H9 (cell line): ENCODE measurements around the gene FAM3B. TPM values are rescaled to one million over a fixed set of nuclear protein-coding genes. Genes with fewer than 3 reads are reported as not detected.
"Not testable (repeated sequence)": the region's sequence is repeated elsewhere in the genome, so short reads cannot be mapped to it uniquely, and the experiment has no call there.

Source experiments
- DNase-seq: peaks from one replicate; pipeline ENCODE4 v3.0.0-alpha.2; 2017
- H2AFZ ChIP-seq: one replicate; pipeline ENCODE4 v1.6.1; 2013; ENCODE audit warnings: mild to moderate bottlenecking, low read length, control low read depth, moderate library complexity
- H2AK5ac ChIP-seq: 2 replicates; pipeline ENCODE4 v1.6.1; 2013; ENCODE audit warnings: low read length, control low read depth, mixed read lengths; ENCODE audit not compliant: insufficient read length
- H2BK120ac ChIP-seq: one replicate; pipeline ENCODE4 v1.6.1; 2013; ENCODE audit warnings: low read depth, mild to moderate bottlenecking, low read length, control low read depth, inconsistent platforms; ENCODE audit not compliant: poor library complexity, severe bottlenecking
- H2BK12ac ChIP-seq: 2 replicates; pipeline ENCODE4 v1.6.1; 2013; ENCODE audit warnings: low read length, control low read depth, mixed read lengths, low read depth; ENCODE audit not compliant: insufficient read length
- H2BK15ac ChIP-seq: 2 replicates; pipeline ENCODE4 v1.6.1; 2013; ENCODE audit warnings: low read depth, low read length, control low read depth
- H2BK20ac ChIP-seq: one replicate; pipeline ENCODE4 v1.6.1; 2013; ENCODE audit warnings: low read depth, mild to moderate bottlenecking, low read length, control low read depth, inconsistent platforms; ENCODE audit not compliant: poor library complexity, severe bottlenecking
- H2BK5ac ChIP-seq: 2 replicates; pipeline ENCODE4 v1.6.1; 2013; ENCODE audit warnings: low read length, control low read depth, mixed read lengths; ENCODE audit not compliant: insufficient read length
- H3K14ac ChIP-seq: 2 replicates; pipeline ENCODE4 v1.6.1; 2013; ENCODE audit warnings: low read length, control low read depth; ENCODE audit not compliant: insufficient read depth
- H3K18ac ChIP-seq: 2 replicates; pipeline ENCODE4 v1.6.1; 2013; ENCODE audit warnings: low read depth, mild to moderate bottlenecking, mixed read lengths, low read length, control low read depth; ENCODE audit not compliant: insufficient read length
- H3K23ac ChIP-seq: 2 replicates; pipeline ENCODE4 v1.6.1; 2013; ENCODE audit warnings: low read length, control low read depth, mixed read lengths, low read depth; ENCODE audit not compliant: insufficient read length
- H3K23me2 ChIP-seq: 2 replicates; pipeline ENCODE4 v1.6.1; 2013; ENCODE audit warnings: low read depth, mild to moderate bottlenecking, mixed read lengths, low read length, control low read depth; ENCODE audit not compliant: insufficient read length, poor library complexity, severe bottlenecking
- H3K27ac ChIP-seq: 2 replicates; pipeline ENCODE4 v1.5.1; 2013; ENCODE audit warnings: low read length, control low read depth, mixed read lengths, low read depth; ENCODE audit not compliant: insufficient read length
- H3K27me3 ChIP-seq: 2 replicates; pipeline ENCODE4 v1.6.1; 2013; ENCODE audit warnings: low read length, control low read depth, inconsistent platforms; ENCODE audit not compliant: insufficient read depth
- H3K4ac ChIP-seq: 2 replicates; pipeline ENCODE4 v1.6.1; 2013; ENCODE audit warnings: low read depth, mild to moderate bottlenecking, control low read depth, inconsistent platforms, low read length, moderate library complexity
- H3K4me1 ChIP-seq: 2 replicates; pipeline ENCODE4 v1.6.1; 2013; ENCODE audit warnings: low read length, control low read depth, inconsistent platforms; ENCODE audit not compliant: insufficient read depth
- H3K4me2 ChIP-seq: 2 replicates; pipeline ENCODE4 v1.6.1; 2013; ENCODE audit warnings: low read length, control low read depth, mixed read lengths; ENCODE audit not compliant: insufficient read length, insufficient read depth
- H3K56ac ChIP-seq: 2 replicates; pipeline ENCODE4 v1.6.1; 2013; ENCODE audit warnings: low read depth, mild to moderate bottlenecking, mixed read lengths, low read length, control low read depth; ENCODE audit not compliant: insufficient read length
- H3K79me1 ChIP-seq: 2 replicates; pipeline ENCODE4 v1.6.1; 2013; ENCODE audit warnings: low read depth, mild to moderate bottlenecking, moderate library complexity, low read length, control low read depth, inconsistent platforms; ENCODE audit not compliant: insufficient read depth, poor library complexity, severe bottlenecking
- H3K79me2 ChIP-seq: 2 replicates; pipeline ENCODE4 v1.6.1; 2013; ENCODE audit warnings: low read length, control low read depth, inconsistent platforms; ENCODE audit not compliant: insufficient read depth
- H3K9ac ChIP-seq: 2 replicates; pipeline ENCODE4 v1.6.1; 2013; ENCODE audit warnings: low read length, control low read depth, mixed read lengths; ENCODE audit not compliant: insufficient read length; ENCODE audit errors: extremely low read depth
- H3K9me3 ChIP-seq: one replicate; pipeline ENCODE4 v1.6.1; 2013; ENCODE audit warnings: low read depth, low read length, inconsistent platforms; ENCODE audit not compliant: control insufficient read depth
- H3T11ph ChIP-seq: one replicate; pipeline ENCODE4 v1.6.1; 2013; ENCODE audit warnings: mild to moderate bottlenecking, low read length, control low read depth, inconsistent platforms
- H4K20me1 ChIP-seq: one replicate; pipeline ENCODE4 v1.6.1; 2013; ENCODE audit not compliant: control insufficient read depth, insufficient read length, insufficient read depth
- H4K5ac ChIP-seq: 2 replicates; pipeline ENCODE4 v1.6.1; 2013; ENCODE audit warnings: low read depth, mild to moderate bottlenecking, mixed read lengths, low read length, control low read depth; ENCODE audit not compliant: insufficient read length
- H4K8ac ChIP-seq: replicated peaks from 2 replicates; pipeline ENCODE4 v1.6.1; 2013; ENCODE audit warnings: low read length, control low read depth, mixed read lengths, low read depth; ENCODE audit not compliant: insufficient read length
- H4K91ac ChIP-seq: 2 replicates; pipeline ENCODE4 v1.6.1; 2013; ENCODE audit warnings: low read depth, mild to moderate bottlenecking, moderate library complexity, mixed read lengths, low read length, control low read depth; ENCODE audit not compliant: insufficient read length
- H3K27ac Mint-ChIP-seq, 3 experiments: 2 replicates in 2 of 3; 3 replicates in 1 of 3; pipeline ENCODE4 v1.8.0; 2020 to 2021; ENCODE audit warnings: mixed read lengths in 3 of 3, mild to moderate bottlenecking in 1 of 3, moderate library complexity in 1 of 3
- H3K27me3 Mint-ChIP-seq: 2 replicates; pipeline ENCODE4 v1.8.0; 2021; ENCODE audit warnings: low read depth, mild to moderate bottlenecking, moderate library complexity, mixed read lengths
- H3K36me3 Mint-ChIP-seq, 3 experiments: 2 replicates in 2 of 3; 3 replicates in 1 of 3; pipeline ENCODE4 v1.8.0; 2020 to 2021; ENCODE audit warnings: low read depth in 3 of 3, mixed read lengths in 3 of 3; ENCODE audit not compliant: insufficient read depth in 1 of 3
- H3K4me1 Mint-ChIP-seq, 2 experiments: 2 replicates each; pipeline ENCODE4 v1.8.0; 2020; ENCODE audit warnings: mixed read lengths in 2 of 2
- H3K4me3 Mint-ChIP-seq, 2 experiments: 2 replicates in 1 of 2; 3 replicates in 1 of 2; pipeline ENCODE4 v1.8.0; 2020 to 2021; ENCODE audit warnings: mild to moderate bottlenecking in 2 of 2, mixed read lengths in 2 of 2, moderate library complexity in 1 of 2
- H3K9me3 Mint-ChIP-seq, 2 experiments: 2 replicates in 1 of 2; 3 replicates in 1 of 2; pipeline ENCODE4 v1.8.0; 2020; ENCODE audit warnings: mild to moderate bottlenecking in 2 of 2, mixed read lengths in 2 of 2, moderate library complexity in 1 of 2
- WGBS: extraction: QIAGEN DNeasy Blood & Tissue Kit; methylation state at CpG from one replicate; pipeline ENCODE4 v1.1.7; 2013; ENCODE audit warnings: missing lambda C conversion rate, low lambda C conversion rate, mixed read lengths; ENCODE audit not compliant: insufficient read length; ENCODE audit errors: extremely low coverage; 5-methylcytosine and 5-hydroxymethylcytosine counted together
- total RNA-seq: library from RNA; stranded (reverse); gene quantifications from 2 replicates; pipeline ENCODE4 v1.2.1, GENCODE V29; 2021
- TF ChIP-seq, protein P1 (sequence below): fragments of 200-600 bp; sonication (generic); conservative IDR thresholded peaks from 3 replicates; pipeline ENCODE4 v1.8.0; 2021; ENCODE audit warnings: antibody characterized with exemption, mild to moderate bottlenecking

The FAM3B gene
- total RNA-seq, 1 experiment from 2014 or later: 5.0 TPM

- no peaks in the 10 kb centered on the region; a peak in 1 of 5 replicates for H3K9me3 Mint-ChIP-seq
- peak; percentile 67 for DNase-seq
- peaks cover 13 to 19% of the 10 kb centered on the region in 2 experiments for H3K4me1 Mint-ChIP-seq
- Histone ChIP-seq H2BK15ac (no peak overlapping the region), H3K23ac (no peak overlapping the region), H4K8ac (no peak overlapping the region), H3K9me3 (no peaks in the 10 kb centered on the region), H2BK12ac (no peak overlapping the region), H3K79me1 (no peaks in the 10 kb centered on the region), H3K4me2 (no peak overlapping the region), H3K4ac (no peak overlapping the region), H2AK5ac (no peak overlapping the region), H3K14ac (no peak overlapping the region), H2BK120ac (no peak overlapping the region), H2BK20ac (no peak overlapping the region), H3K9ac (no peak overlapping the region), H4K20me1 (no peaks in the 10 kb centered on the region), H3K18ac (peak overlapping the region; percentile 33), H2BK5ac (no peak overlapping the region), H3K27ac (no peak overlapping the region), H3K23me2 (no peaks in the 10 kb centered on the region), H3K27me3 (no peaks in the 10 kb centered on the region), H3K56ac (no peak overlapping the region), H2AFZ (no peak overlapping the region), H3T11ph (no peak overlapping the region), H4K5ac (no peak overlapping the region), H3K4me1 (no peaks in the 10 kb centered on the region; the same call in 1 of the 2 replicates), H3K79me2 (no peaks in the 10 kb centered on the region), H4K91ac (no peak overlapping the region)
- no peak overlapping the region for H3K4me3 Mint-ChIP-seq
- no peaks in the 10 kb centered on the region for H3K36me3 Mint-ChIP-seq
- H3K27ac Mint-ChIP-seq: no peak overlapping the region
- peaks cover 2% of the 10 kb centered on the region; the same call in 1 of the 2 replicates for H3K27me3 Mint-ChIP-seq
- TF ChIP-seq, protein P1, sequence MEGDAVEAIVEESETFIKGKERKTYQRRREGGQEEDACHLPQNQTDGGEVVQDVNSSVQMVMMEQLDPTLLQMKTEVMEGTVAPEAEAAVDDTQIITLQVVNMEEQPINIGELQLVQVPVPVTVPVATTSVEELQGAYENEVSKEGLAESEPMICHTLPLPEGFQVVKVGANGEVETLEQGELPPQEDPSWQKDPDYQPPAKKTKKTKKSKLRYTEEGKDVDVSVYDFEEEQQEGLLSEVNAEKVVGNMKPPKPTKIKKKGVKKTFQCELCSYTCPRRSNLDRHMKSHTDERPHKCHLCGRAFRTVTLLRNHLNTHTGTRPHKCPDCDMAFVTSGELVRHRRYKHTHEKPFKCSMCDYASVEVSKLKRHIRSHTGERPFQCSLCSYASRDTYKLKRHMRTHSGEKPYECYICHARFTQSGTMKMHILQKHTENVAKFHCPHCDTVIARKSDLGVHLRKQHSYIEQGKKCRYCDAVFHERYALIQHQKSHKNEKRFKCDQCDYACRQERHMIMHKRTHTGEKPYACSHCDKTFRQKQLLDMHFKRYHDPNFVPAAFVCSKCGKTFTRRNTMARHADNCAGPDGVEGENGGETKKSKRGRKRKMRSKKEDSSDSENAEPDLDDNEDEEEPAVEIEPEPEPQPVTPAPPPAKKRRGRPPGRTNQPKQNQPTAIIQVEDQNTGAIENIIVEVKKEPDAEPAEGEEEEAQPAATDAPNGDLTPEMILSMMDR: peak; percentile 63
- WGBS: no CpG with 5 or more reads among the region's 12 CpGs
Measured at GRCh38 chr21:41359286-41359685, 42.7 kb downstream of the FAM3B start.

GRCh38 chr21:41359754-41360071, 43.1 kb downstream of the FAM3B start:
- not testable (repeated sequence) for H3K4ac ChIP-seq, DNase-seq, H3K4me2 ChIP-seq, H2BK12ac ChIP-seq, H2BK120ac ChIP-seq, H3K9me3 ChIP-seq, H3K36me3 Mint-ChIP-seq, H3K23ac ChIP-seq, H4K5ac ChIP-seq, H3K79me2 ChIP-seq, H3K14ac ChIP-seq, H3K79me1 ChIP-seq, H3K27me3 Mint-ChIP-seq, H3K23me2 ChIP-seq, H4K91ac ChIP-seq, H3K9ac ChIP-seq, H2BK15ac ChIP-seq, H4K20me1 ChIP-seq, H3K4me1 ChIP-seq, H3K9me3 Mint-ChIP-seq, H2AK5ac ChIP-seq, H2BK5ac ChIP-seq, H3T11ph ChIP-seq, H3K56ac ChIP-seq, H2AFZ ChIP-seq, H3K27ac ChIP-seq, H3K27me3 ChIP-seq, H3K4me3 Mint-ChIP-seq, H4K8ac ChIP-seq, H2BK20ac ChIP-seq
- no CpG with 5 or more reads among the region's 4 CpGs for WGBS
- H3K18ac ChIP-seq: peak overlapping the region; percentile 33
- H3K27ac Mint-ChIP-seq: 0 out of 7 replicates have a peak overlapping the region, but pooled peaks of 1 of the 3 experiments have one; percentile 52
- peaks cover 13 to 19% of the 10 kb centered on the region in 2 experiments for H3K4me1 Mint-ChIP-seq
